ENCODE results near the gene MYO7B.

DNA sequence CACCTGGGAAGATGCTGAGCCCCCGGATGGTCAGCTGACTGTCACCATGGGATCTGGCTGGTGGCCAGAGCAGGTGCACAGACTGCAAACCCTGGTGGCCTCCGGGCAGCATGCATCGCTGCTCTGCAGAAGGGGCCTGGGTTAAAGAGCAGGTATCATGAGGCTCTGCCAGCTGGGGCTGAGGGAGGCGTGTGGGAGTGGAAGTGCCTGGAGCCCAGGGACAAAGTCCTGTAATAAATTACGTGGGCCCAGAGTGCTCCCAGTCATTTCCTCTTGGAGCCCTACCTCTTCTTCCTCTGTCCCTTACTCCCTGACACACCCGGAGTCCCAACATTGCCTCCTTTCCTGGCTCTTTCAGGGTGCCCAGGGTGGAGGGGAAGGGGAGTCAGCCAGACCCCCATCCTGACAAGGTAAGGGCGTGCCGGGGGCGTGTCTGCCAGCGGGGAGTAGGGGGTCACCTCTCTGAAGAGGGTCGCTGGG, at the start of gene MYO7B:
- TF ChIP-seq POLR2AphosphoS5 (IDR thresholded peaks at IDR 0.05), result no peak
- no peak for TF ChIP-seq POLR2A (IDR thresholded peaks at IDR 0.05)
- TF ChIP-seq, protein P1, sequence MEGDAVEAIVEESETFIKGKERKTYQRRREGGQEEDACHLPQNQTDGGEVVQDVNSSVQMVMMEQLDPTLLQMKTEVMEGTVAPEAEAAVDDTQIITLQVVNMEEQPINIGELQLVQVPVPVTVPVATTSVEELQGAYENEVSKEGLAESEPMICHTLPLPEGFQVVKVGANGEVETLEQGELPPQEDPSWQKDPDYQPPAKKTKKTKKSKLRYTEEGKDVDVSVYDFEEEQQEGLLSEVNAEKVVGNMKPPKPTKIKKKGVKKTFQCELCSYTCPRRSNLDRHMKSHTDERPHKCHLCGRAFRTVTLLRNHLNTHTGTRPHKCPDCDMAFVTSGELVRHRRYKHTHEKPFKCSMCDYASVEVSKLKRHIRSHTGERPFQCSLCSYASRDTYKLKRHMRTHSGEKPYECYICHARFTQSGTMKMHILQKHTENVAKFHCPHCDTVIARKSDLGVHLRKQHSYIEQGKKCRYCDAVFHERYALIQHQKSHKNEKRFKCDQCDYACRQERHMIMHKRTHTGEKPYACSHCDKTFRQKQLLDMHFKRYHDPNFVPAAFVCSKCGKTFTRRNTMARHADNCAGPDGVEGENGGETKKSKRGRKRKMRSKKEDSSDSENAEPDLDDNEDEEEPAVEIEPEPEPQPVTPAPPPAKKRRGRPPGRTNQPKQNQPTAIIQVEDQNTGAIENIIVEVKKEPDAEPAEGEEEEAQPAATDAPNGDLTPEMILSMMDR (IDR thresholded peaks at IDR 0.05), result no peak

Data from gastroesophageal sphincter (tissue), 3 donors.